ENCODE measurements around the gene MFAP2.

The MFAP2 gene

GRCh38 chr1:16992102-16992501, 11.7 kb upstream of the MFAP2 start:
- H3K9me3 ChIP-seq (ENCODE audit: control insufficient read depth, insufficient read depth, low read depth, low read length): no peaks in the 10 kb centered on the region
- no peaks in the 10 kb centered on the region for H3K4me1 ChIP-seq (ENCODE audit: control insufficient read depth, insufficient read depth, low read length)
- H3K27ac ChIP-seq (ENCODE audit: extremely low read depth, low read depth, low read length): no peak overlapping the region
- TF ChIP-seq ZBTB20 (tag by site-specific recombination; IDR thresholded peaks at IDR 0.05) (no peak), ZNF211 (tag by site-specific recombination; IDR thresholded peaks at IDR 0.05; ENCODE audit: low read depth) (no peak), ZNF239 (tag by site-specific recombination; IDR thresholded peaks at IDR 0.05) (no peak), ZNF169 (tag by site-specific recombination; IDR thresholded peaks at IDR 0.05) (no peak), ZNF624 (tag by site-specific recombination; IDR thresholded peaks at IDR 0.05) (no peak), ZBTB44 (tag by site-specific recombination; IDR thresholded peaks at IDR 0.05) (no peak), SETDB1 (IDR thresholded peaks at IDR 0.05; ENCODE audit: insufficient read length, low read length) (no peak), YY2 (tag by site-specific recombination; IDR thresholded peaks at IDR 0.05) (no peak), ZNF391 (tag by site-specific recombination; IDR thresholded peaks at IDR 0.05; ENCODE audit: borderline replicate concordance, low read depth) (no peak), ZNF660 (tag by site-specific recombination; IDR thresholded peaks at IDR 0.05) (no peak), BCL11B (tag by site-specific recombination; IDR thresholded peaks at IDR 0.05; ENCODE audit: low read depth) (no peak), ZNF350 (tag by site-specific recombination; IDR thresholded peaks at IDR 0.05) (no peak), ZNF514 (tag by site-specific recombination; IDR thresholded peaks at IDR 0.05) (no peak), ZNF585B (tag by site-specific recombination; IDR thresholded peaks at IDR 0.05) (no peak), ZNF37A (tag by site-specific recombination; IDR thresholded peaks at IDR 0.05) (no peak)
- H3K36me3 ChIP-seq (ENCODE audit: control insufficient read depth in 2 of 2, insufficient read depth in 1 of 2, low read length in 2 of 2): peaks cover 0 to 73% of the 10 kb centered on the region in 2 experiments; a peak in 2 of 3 replicates
- POLR2A ChIA-PET: interaction anchor here (0.7 to 1.3 kb wide), 2 partner anchors 10 to 256 kb away, joined by 3 to 7 read pairs; partner anchors contain the start of gene PADI3
- no peak overlapping the region for H3K4me3 ChIP-seq (ENCODE audit: low read depth, low read length)
- CTCF ChIA-PET: interaction anchor here (0.5 kb wide), 1 partner anchor 27 kb away, joined by 4 read pairs; no protein-coding TSS in a partner anchor

GRCh38 chr1:16991571-16991970, 11.2 kb upstream of the MFAP2 start:
- ChIA-PET POLR2A (no interaction called here), CTCF (no interaction called here)
- Histone ChIP-seq H3K4me1 (ENCODE audit: control insufficient read depth, insufficient read depth, low read length) (no peaks in the 10 kb centered on the region), H3K4me3 (ENCODE audit: low read depth, low read length) (no peak overlapping the region), H3K9me3 (ENCODE audit: control insufficient read depth, insufficient read depth, low read depth, low read length) (no peaks in the 10 kb centered on the region), H3K27ac (ENCODE audit: extremely low read depth, low read depth, low read length) (no peak overlapping the region), H3K36me3 (ENCODE audit: control insufficient read depth in 2 of 2, insufficient read depth in 1 of 2, low read length in 2 of 2) (peaks cover 0 to 73% of the 10 kb centered on the region in 2 experiments; a peak in 2 of 3 replicates)
- TF ChIP-seq ZNF292 (tag by site-specific recombination; IDR thresholded peaks at IDR 0.05; ENCODE audit: borderline replicate concordance, low read depth): no peak
- no peak for TF ChIP-seq ZNF138 (tag by site-specific recombination; IDR thresholded peaks at IDR 0.05; ENCODE audit: borderline replicate concordance)
- no peak for TF ChIP-seq SALL2 (tag by site-specific recombination; IDR thresholded peaks at IDR 0.05; ENCODE audit: borderline replicate concordance)

GRCh38 chr1:16989676-16990391, 9.4 kb upstream of the MFAP2 start:
- CTCF ChIA-PET: interaction anchor here (0.6 to 1.2 kb wide), 3 partner anchors 10 to 86 kb away, joined by 3 to 5 read pairs (median 3); no protein-coding TSS in a partner anchor
- TF ChIP-seq ZNF211 (tag by site-specific recombination; IDR thresholded peaks at IDR 0.05; ENCODE audit: low read depth) (no peak), IKZF3 (tag by site-specific recombination; IDR thresholded peaks at IDR 0.05) (no peak), KLF10 (tag by site-specific recombination; IDR thresholded peaks at IDR 0.05) (no peak), ZNF777 (tag by site-specific recombination; IDR thresholded peaks at IDR 0.05; ENCODE audit: borderline replicate concordance) (no peak)
- POLR2A ChIA-PET: interaction anchor here (0.6 to 1.2 kb wide), 4 partner anchors 10 to 38 kb away, joined by 3 read pairs; partner anchors contain the start of gene ATP13A2
- Histone ChIP-seq H3K36me3 (ENCODE audit: control insufficient read depth in 2 of 2, insufficient read depth in 1 of 2, low read length in 2 of 2) (peaks cover 0 to 73% of the 10 kb centered on the region in 2 experiments; a peak in 2 of 3 replicates), H3K9me3 (ENCODE audit: control insufficient read depth, insufficient read depth, low read depth, low read length) (no peaks in the 10 kb centered on the region), H3K27ac (ENCODE audit: extremely low read depth, low read depth, low read length) (no peak overlapping the region), H3K4me3 (ENCODE audit: low read depth, low read length) (no peak overlapping the region), H3K4me1 (ENCODE audit: control insufficient read depth, insufficient read depth, low read length) (no peaks in the 10 kb centered on the region)

All from HEK293 (cell line).